Measurements from ENCODE around the gene FRMD3.

DNA sequence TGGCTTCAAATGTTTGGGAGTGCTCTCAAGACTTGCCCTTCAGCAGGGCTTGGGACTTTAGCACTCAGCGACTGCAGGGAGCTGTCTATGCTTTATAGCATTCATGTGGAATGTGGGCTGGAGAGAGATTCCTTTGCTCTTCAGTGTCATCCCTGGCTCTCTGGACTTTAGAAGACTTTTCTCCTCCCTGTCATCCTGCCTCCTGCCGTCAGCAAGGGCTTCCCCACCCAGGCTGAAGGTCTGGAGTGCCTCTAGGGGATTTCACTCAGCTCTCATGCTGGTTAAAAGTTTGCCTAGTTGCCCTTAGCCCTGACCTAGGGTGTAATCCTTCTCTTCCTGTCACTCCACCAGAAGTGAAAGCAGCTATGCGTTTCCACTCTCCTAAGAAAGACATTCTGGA lies 210.9 kb downstream of the FRMD3 start:
- TF ChIP-seq EZH2 (IDR thresholded peaks at IDR 0.05) (no peak), EZH2phosphoT487 (IDR thresholded peaks at IDR 0.05) (no peak)
- TF ChIP-seq, protein P1, sequence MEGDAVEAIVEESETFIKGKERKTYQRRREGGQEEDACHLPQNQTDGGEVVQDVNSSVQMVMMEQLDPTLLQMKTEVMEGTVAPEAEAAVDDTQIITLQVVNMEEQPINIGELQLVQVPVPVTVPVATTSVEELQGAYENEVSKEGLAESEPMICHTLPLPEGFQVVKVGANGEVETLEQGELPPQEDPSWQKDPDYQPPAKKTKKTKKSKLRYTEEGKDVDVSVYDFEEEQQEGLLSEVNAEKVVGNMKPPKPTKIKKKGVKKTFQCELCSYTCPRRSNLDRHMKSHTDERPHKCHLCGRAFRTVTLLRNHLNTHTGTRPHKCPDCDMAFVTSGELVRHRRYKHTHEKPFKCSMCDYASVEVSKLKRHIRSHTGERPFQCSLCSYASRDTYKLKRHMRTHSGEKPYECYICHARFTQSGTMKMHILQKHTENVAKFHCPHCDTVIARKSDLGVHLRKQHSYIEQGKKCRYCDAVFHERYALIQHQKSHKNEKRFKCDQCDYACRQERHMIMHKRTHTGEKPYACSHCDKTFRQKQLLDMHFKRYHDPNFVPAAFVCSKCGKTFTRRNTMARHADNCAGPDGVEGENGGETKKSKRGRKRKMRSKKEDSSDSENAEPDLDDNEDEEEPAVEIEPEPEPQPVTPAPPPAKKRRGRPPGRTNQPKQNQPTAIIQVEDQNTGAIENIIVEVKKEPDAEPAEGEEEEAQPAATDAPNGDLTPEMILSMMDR (IDR thresholded peaks at IDR 0.05), result no peak
